ENCODE data around the gene ADAMTS5. TPM values are rescaled to one million over a fixed set of nuclear protein-coding genes. Genes with fewer than 3 reads are reported as not detected.

Gene ADAMTS5
- total RNA-seq, 1 donor from 2014 or later, result 62.8 TPM

DNA sequence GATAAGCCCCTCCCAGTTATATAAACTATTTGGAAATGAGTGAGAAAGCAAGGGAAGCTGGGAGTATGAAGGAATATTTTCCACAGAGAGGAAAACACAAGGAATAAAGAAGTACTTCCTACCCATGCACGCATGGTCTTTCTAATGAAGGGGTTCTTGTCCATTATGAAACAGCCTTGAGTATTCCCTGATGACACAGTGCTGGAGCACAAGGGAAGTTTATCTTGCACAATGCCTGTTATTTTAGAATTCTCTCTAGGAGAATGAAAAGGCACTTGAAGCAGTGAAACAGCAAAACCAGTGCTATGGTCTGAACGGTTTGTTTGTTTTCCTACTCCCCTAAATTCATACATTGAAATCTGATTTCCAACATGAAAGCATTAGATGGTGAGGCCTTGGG is 83.1 kb downstream of the ADAMTS5 start:
- Mint-ChIP-seq H3K4me3 (ENCODE audit: unreplicated experiment) (no peak overlapping the region), H3K9me3 (ENCODE audit: unreplicated experiment) (no peaks in the 10 kb centered on the region), H3K27ac (ENCODE audit: unreplicated experiment) (no peak overlapping the region), H3K27me3 (ENCODE audit: unreplicated experiment) (no peaks in the 10 kb centered on the region), H3K36me3 (ENCODE audit: unreplicated experiment) (no peaks in the 10 kb centered on the region), H3K4me1 (ENCODE audit: unreplicated experiment) (peaks cover 10% of the 10 kb centered on the region)
- DNase-seq (ENCODE audit: extremely low spot score, unreplicated experiment), result no peak
- TF ChIP-seq, protein P1, sequence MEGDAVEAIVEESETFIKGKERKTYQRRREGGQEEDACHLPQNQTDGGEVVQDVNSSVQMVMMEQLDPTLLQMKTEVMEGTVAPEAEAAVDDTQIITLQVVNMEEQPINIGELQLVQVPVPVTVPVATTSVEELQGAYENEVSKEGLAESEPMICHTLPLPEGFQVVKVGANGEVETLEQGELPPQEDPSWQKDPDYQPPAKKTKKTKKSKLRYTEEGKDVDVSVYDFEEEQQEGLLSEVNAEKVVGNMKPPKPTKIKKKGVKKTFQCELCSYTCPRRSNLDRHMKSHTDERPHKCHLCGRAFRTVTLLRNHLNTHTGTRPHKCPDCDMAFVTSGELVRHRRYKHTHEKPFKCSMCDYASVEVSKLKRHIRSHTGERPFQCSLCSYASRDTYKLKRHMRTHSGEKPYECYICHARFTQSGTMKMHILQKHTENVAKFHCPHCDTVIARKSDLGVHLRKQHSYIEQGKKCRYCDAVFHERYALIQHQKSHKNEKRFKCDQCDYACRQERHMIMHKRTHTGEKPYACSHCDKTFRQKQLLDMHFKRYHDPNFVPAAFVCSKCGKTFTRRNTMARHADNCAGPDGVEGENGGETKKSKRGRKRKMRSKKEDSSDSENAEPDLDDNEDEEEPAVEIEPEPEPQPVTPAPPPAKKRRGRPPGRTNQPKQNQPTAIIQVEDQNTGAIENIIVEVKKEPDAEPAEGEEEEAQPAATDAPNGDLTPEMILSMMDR (IDR thresholded peaks at IDR 0.05), result no peak

DNA sequence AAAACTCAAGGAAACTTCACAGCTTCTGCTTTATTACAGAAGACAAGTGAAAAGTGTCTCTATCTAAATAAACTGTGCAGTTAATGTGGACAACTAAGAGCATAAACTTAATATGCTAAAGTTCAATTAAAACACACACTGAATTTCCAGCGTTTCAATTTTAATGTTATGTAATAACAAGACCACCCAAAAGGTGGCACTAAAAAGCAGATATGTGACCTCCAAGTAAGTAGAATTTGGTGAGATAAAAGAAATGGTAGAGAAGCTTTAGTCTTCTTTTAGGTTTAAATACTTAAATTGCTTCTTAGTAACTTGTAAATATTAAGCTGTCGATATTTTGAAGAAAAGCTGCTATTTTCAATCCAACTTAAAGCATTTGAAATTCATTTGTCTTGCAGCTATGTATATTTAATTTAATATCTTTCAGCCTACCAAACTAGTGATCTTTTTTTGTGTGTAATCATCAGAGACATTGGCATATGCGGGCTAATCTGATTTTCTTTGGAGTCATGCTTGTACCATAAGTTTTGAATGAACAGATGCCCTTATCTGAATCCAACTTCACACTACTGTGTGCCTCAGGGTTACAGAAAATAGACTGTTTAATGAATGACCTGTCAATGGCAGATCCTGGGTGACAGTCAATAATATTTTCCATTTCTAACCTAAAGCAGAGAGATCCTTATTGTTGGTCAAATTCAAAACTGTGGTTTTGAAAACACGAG is 85.2 kb downstream of the ADAMTS5 start:
- no peaks in the 10 kb centered on the region for H3K36me3 Mint-ChIP-seq (ENCODE audit: unreplicated experiment)
- H3K4me3 Mint-ChIP-seq (ENCODE audit: unreplicated experiment), result no peak overlapping the region
- H3K4me1 Mint-ChIP-seq (ENCODE audit: unreplicated experiment), result peaks cover 10% of the 10 kb centered on the region
- H3K27me3 Mint-ChIP-seq (ENCODE audit: unreplicated experiment), result no peaks in the 10 kb centered on the region
- TF ChIP-seq, protein P1 (IDR thresholded peaks at IDR 0.05), result peak; percentile 60
- no peak for DNase-seq (ENCODE audit: extremely low spot score, unreplicated experiment)
- no peaks in the 10 kb centered on the region for H3K9me3 Mint-ChIP-seq (ENCODE audit: unreplicated experiment)
- H3K27ac Mint-ChIP-seq (ENCODE audit: unreplicated experiment), result no peak overlapping the region

DNA sequence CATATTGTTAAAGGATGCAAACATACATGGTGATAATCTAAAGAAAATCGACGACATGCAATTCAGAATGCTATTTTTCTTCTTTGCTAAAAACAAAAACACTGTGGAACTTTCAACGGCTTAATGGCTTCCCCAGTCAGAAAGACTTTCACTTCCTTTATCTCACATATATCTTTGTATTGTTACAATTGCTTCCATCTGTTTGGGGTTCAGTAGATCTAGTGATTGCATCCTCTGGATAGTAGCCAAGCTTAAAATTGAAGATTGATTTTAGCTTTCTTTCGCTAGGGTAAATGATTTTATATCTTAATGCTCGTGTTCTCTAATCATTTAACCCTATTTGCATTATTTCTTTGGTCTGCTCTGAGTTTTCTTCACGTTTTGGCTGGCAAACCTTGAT is 89.9 kb downstream of the ADAMTS5 start:
- Mint-ChIP-seq H3K4me1 (ENCODE audit: unreplicated experiment) (peaks cover 2% of the 10 kb centered on the region), H3K36me3 (ENCODE audit: unreplicated experiment) (no peaks in the 10 kb centered on the region), H3K27ac (ENCODE audit: unreplicated experiment) (no peak overlapping the region), H3K27me3 (ENCODE audit: unreplicated experiment) (no peaks in the 10 kb centered on the region), H3K9me3 (ENCODE audit: unreplicated experiment) (no peaks in the 10 kb centered on the region), H3K4me3 (ENCODE audit: unreplicated experiment) (no peak overlapping the region)
- TF ChIP-seq, protein P1 (IDR thresholded peaks at IDR 0.05), result no peak
- DNase-seq (ENCODE audit: extremely low spot score, unreplicated experiment), result no peak

DNA sequence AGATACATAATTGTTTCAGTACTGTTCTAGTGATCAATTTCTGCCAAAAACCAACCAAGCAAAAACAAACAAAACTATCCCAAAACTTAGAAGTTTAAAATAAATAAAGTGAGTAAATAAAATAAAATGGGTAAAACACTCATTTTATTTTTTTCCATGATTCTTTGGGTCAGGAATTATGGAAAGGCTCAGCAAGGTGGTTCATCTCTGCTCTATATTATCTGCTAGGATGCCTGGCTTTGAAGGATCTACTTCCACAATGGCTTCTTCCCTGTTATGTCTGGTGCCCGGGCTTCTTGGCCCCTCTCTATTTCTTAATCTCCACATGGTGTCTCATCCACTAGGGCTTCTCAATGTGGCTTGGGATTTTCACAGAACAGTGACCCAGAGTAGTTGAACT is 92.5 kb downstream of the ADAMTS5 start:
- TF ChIP-seq, protein P1 (IDR thresholded peaks at IDR 0.05), result no peak
- no peak overlapping the region for H3K27ac Mint-ChIP-seq (ENCODE audit: unreplicated experiment)
- H3K36me3 Mint-ChIP-seq (ENCODE audit: unreplicated experiment), result peaks cover 3% of the 10 kb centered on the region
- H3K9me3 Mint-ChIP-seq (ENCODE audit: unreplicated experiment), result peaks cover 14% of the 10 kb centered on the region
- no peak for DNase-seq (ENCODE audit: extremely low spot score, unreplicated experiment)
- H3K27me3 Mint-ChIP-seq (ENCODE audit: unreplicated experiment), result no peaks in the 10 kb centered on the region
- peaks cover 7% of the 10 kb centered on the region for H3K4me1 Mint-ChIP-seq (ENCODE audit: unreplicated experiment)
- no peak overlapping the region for H3K4me3 Mint-ChIP-seq (ENCODE audit: unreplicated experiment)

Small RNA genes within 50 kb of the gene (microRNA-seq; reads per million reads assigned to microRNA genes)
- gene MIR4759 (ENCODE audit: unreplicated experiment), result not detected

Other genes with a start within 250 kb of the ADAMTS5 start
- 38.0 and 40.3 TPM in 2 replicates for gene ADAMTS1, start 121.7 kb downstream of the ADAMTS5 start, total RNA-seq

Data from osteocyte (in vitro differentiated cells).